Vagina (tissue), 2 donors: ENCODE results near the gene MRPL50. TPM values are rescaled to one million over a fixed set of nuclear protein-coding genes. Genes with fewer than 3 reads are reported as not detected.

Experiments used
- DNase-seq, 2 donors: peaks; one replicate each; pipeline ENCODE4 v3.0.0-alpha.2; 2017; ENCODE audit errors: extremely low spot score in 2 of 2
- H3K27ac ChIP-seq: fragments of 200-600 bp; sonication (generic); one replicate; pipeline ENCODE4 v1.5.1; 2019
- H3K27me3 ChIP-seq: fragments of 200-600 bp; sonication (generic); one replicate; pipeline ENCODE4 v1.5.1; 2019
- H3K36me3 ChIP-seq, 2 donors: fragments of 200-600 bp; sonication (generic); one replicate each; pipeline ENCODE4 v1.5.1; 2017 to 2019
- H3K4me1 ChIP-seq: fragments of 200-600 bp; sonication (generic); one replicate; pipeline ENCODE4 v1.5.1; 2019
- H3K4me3 ChIP-seq, 2 donors: fragments of 200-600 bp; sonication (generic); 1 replicate in 1 of 2; 2 replicates in 1 of 2; pipeline ENCODE4 v1.5.1; 2016 to 2019
- H3K9me3 ChIP-seq: fragments of 200-600 bp; sonication (generic); one replicate; pipeline ENCODE4 v1.5.1; 2019
- CTCF ChIP-seq, 3 experiments: fragments of 450-650 bp in 2 of 3; fragments of 200-600 bp in 1 of 3; sonication (generic) in 1 of 3; IDR thresholded peaks; one replicate each; pipeline ENCODE4 v1.5.1; 2017 to 2019; ENCODE audit warnings: antibody characterized with exemption in 3 of 3, mild to moderate bottlenecking in 2 of 3, moderate library complexity in 2 of 3
- POLR2A ChIP-seq, 2 donors: fragments of 450-650 bp; IDR thresholded peaks; one replicate each; pipeline ENCODE4 v1.6.1; 2017; ENCODE audit warnings: antibody characterized with exemption in 2 of 2, mild to moderate bottlenecking in 2 of 2, moderate library complexity in 2 of 2
- POLR2AphosphoS5 ChIP-seq, 2 donors: sonication (generic); formaldehyde crosslinking; IDR thresholded peaks; one replicate each; pipeline ENCODE4 v1.9.0; 2017; ENCODE audit warnings: antibody characterized with exemption in 2 of 2, mild to moderate bottlenecking in 2 of 2, low read depth in 1 of 2; ENCODE audit not compliant: insufficient read depth in 1 of 2
- intact Hi-C: fragments of 100-400 bp; cut with DNase I; formaldehyde crosslinking; loops from one replicate; pipeline ENCODE4 v1.15.1; 2023
- total RNA-seq: library from RNA; depleted of rRNA; stranded (reverse); fragments of >200 nt; gene quantifications from one replicate; pipeline ENCODE4 v1.2.3, GENCODE V29; 2016

MRPL50 gene
- total RNA-seq, 1 donor from 2014 or later = 8.8 TPM

DNA sequence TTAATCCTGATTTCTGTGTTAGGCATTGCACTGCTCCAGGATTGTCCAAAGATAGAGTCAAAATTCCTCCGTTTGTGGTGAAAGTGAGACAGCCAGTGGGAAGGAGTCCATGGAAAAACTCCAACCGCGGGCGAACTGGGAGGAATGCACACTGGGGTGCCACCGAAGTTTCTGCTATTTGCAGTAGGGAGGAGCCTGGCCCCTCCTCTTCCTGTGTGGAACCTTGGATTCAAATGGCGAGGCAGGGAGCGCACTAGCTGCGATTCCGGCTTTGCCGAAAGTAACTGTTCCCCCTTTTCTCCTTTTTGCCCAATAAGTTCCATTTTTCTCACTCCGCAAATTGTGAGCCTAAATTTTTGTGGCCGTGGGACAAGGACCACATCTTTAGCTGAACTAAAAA is 22.9 kb downstream of the MRPL50 start:
- intact Hi-C loops = no loop called here
- no peak for TF ChIP-seq POLR2AphosphoS5 (IDR thresholded peaks at IDR 0.05; ENCODE audit: insufficient read depth in 1 of 2, low read depth in 1 of 2)
- no peak for TF ChIP-seq POLR2A (IDR thresholded peaks at IDR 0.05)
- TF ChIP-seq CTCF (IDR thresholded peaks at IDR 0.05) = no peak

DNA sequence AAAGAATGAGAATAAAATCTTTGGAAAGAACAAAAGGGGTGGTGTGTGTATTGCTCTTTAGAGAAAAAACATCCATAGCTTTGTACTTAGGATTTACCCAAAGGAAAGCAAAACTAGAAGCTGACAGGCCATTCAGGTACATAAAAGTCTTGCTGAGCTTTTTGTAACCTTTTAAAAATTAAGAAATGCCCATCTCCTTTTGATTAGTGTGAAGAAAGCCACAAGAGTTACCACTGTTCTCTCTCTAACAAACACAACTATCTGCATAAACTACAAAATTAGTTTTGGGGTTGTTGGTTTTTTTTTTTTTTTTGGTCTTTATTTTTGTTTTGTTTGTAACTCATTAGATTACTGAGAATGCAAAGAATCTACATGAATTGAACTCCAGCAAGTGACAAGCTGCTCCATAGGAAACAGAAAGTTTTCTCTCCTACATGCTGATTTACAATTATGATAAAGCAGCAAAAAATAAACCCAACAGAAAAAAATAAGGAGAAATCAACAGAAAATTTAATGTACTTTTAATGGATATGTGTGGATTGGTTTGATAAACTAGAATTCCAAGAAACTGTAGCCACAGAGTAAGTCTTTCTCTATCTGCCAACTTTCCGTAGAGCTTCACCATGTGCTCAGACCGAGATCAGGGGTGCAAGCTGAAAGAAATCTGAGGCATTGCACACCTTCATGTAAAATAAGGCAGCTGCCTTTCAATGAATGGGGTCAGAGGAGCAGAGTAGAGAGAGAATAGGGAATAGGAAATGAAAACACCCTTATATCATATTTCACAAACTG is 25.9 kb downstream of the MRPL50 start:
- H3K27ac ChIP-seq = no peak overlapping the region
- no peak overlapping the region for H3K4me3 ChIP-seq
- H3K4me1 ChIP-seq = no peaks in the 10 kb centered on the region
- H3K27me3 ChIP-seq = no peaks in the 10 kb centered on the region
- intact Hi-C loops = no loop called here
- no peaks in the 10 kb centered on the region for H3K9me3 ChIP-seq
- no peaks in the 10 kb centered on the region for H3K36me3 ChIP-seq
- TF ChIP-seq POLR2AphosphoS5 (IDR thresholded peaks at IDR 0.05; ENCODE audit: insufficient read depth in 1 of 2, low read depth in 1 of 2) (no peak), POLR2A (IDR thresholded peaks at IDR 0.05) (no peak), CTCF (IDR thresholded peaks at IDR 0.05) (no peak)
- no peak for DNase-seq

More for the DNA sequence above, 22.9 kb downstream of the MRPL50 start:
- H3K4me3 ChIP-seq = no peak overlapping the region
- H3K36me3 ChIP-seq = no peaks in the 10 kb centered on the region
- no peaks in the 10 kb centered on the region for H3K9me3 ChIP-seq
- no peak overlapping the region for H3K27ac ChIP-seq
- no peaks in the 10 kb centered on the region for H3K4me1 ChIP-seq
- no peak for DNase-seq
- H3K27me3 ChIP-seq = no peaks in the 10 kb centered on the region

DNA sequence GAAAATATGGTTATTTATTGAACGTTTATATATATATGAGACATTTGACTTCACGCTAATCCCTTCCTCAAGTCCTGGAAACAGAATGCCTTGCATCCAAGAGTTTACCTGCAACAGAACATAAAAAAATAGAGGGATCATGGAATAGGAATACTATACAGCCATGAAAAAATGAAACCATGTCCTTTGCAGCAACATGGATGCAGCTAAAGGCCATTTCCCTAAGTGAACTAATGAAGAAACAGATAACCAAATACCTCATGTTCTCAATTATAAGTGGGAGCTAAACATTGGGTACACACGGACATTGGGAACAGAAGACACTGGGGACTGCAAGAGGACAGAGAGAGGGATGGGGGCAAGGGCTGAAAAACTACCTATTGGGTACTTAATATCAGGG is 26.6 kb downstream of the MRPL50 start:
- no peaks in the 10 kb centered on the region for H3K36me3 ChIP-seq
- TF ChIP-seq POLR2AphosphoS5 (IDR thresholded peaks at IDR 0.05; ENCODE audit: insufficient read depth in 1 of 2, low read depth in 1 of 2) = no peak
- no peak for TF ChIP-seq CTCF (IDR thresholded peaks at IDR 0.05)
- no peak for TF ChIP-seq POLR2A (IDR thresholded peaks at IDR 0.05)
- no peak overlapping the region for H3K4me3 ChIP-seq
- no peaks in the 10 kb centered on the region for H3K9me3 ChIP-seq
- H3K27ac ChIP-seq = no peak overlapping the region
- DNase-seq = no peak
- H3K4me1 ChIP-seq = no peaks in the 10 kb centered on the region
- intact Hi-C loops = no loop called here
- H3K27me3 ChIP-seq = no peaks in the 10 kb centered on the region

GRCh38 chr9:101369884-101370531 is 28.4 kb downstream of the MRPL50 start:
- Histone ChIP-seq H3K4me3 (no peak overlapping the region), H3K4me1 (no peaks in the 10 kb centered on the region), H3K27me3 (no peaks in the 10 kb centered on the region), H3K36me3 (no peaks in the 10 kb centered on the region), H3K9me3 (no peaks in the 10 kb centered on the region), H3K27ac (no peak overlapping the region)
- TF ChIP-seq POLR2A (IDR thresholded peaks at IDR 0.05) = no peak
- TF ChIP-seq POLR2AphosphoS5 (IDR thresholded peaks at IDR 0.05; ENCODE audit: insufficient read depth in 1 of 2, low read depth in 1 of 2) = no peak
- no peak for TF ChIP-seq CTCF (IDR thresholded peaks at IDR 0.05)
- DNase-seq = no peak
- intact Hi-C loops = loop anchor here (10.0 kb wide), 1 partner anchor 925 kb away; no protein-coding TSS in a partner anchor

DNA sequence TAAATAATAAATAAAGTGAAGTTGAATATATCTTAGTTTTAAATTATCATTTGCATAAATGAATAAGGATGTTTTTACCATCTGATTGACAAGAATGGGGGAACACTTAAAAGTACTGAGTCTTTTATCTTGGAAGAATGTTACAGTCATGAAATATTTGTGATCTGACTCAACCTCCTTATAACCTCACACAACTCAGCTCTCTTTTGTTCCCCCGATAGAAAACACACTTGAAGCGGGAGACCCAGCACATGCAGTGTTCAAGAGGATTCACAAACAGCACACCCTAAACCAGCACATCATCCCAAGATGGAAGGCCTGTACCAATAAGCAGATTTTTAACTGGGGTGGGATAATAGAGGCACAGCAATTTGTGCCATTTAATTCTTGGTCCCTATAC is 29.1 kb downstream of the MRPL50 start:
- no peak overlapping the region for H3K27ac ChIP-seq
- no peak for DNase-seq
- intact Hi-C loops = loop anchor here (10.0 kb wide), 1 partner anchor 924 kb away; no protein-coding TSS in a partner anchor
- no peaks in the 10 kb centered on the region for H3K36me3 ChIP-seq
- H3K4me1 ChIP-seq = no peaks in the 10 kb centered on the region
- H3K27me3 ChIP-seq = no peaks in the 10 kb centered on the region
- no peak overlapping the region for H3K4me3 ChIP-seq
- H3K9me3 ChIP-seq = no peaks in the 10 kb centered on the region
- no peak for TF ChIP-seq CTCF (IDR thresholded peaks at IDR 0.05)
- TF ChIP-seq POLR2A (IDR thresholded peaks at IDR 0.05) = no peak
